Vagina (tissue), 2 donors: ENCODE measurements around the gene PARP6. TPM values are rescaled to one million over a fixed set of nuclear protein-coding genes. Genes with fewer than 3 reads are reported as not detected.
A peak's percentile ranks its signal among the peaks of the same experiment; 100 is the strongest.

ENCODE experiments used
- DNase-seq, 2 donors: peaks; one replicate each; pipeline ENCODE4 v3.0.0-alpha.2; 2017; ENCODE audit errors: extremely low spot score in 2 of 2
- H3K27ac ChIP-seq: fragments of 200-600 bp; sonication (generic); one replicate; pipeline ENCODE4 v1.5.1; 2019
- H3K27me3 ChIP-seq: fragments of 200-600 bp; sonication (generic); one replicate; pipeline ENCODE4 v1.5.1; 2019
- H3K36me3 ChIP-seq, 2 donors: fragments of 200-600 bp; sonication (generic); one replicate each; pipeline ENCODE4 v1.5.1; 2017 to 2019
- H3K4me1 ChIP-seq: fragments of 200-600 bp; sonication (generic); one replicate; pipeline ENCODE4 v1.5.1; 2019
- H3K4me3 ChIP-seq, 2 donors: fragments of 200-600 bp; sonication (generic); 1 replicate in 1 of 2; 2 replicates in 1 of 2; pipeline ENCODE4 v1.5.1; 2016 to 2019
- H3K9me3 ChIP-seq: fragments of 200-600 bp; sonication (generic); one replicate; pipeline ENCODE4 v1.5.1; 2019
- POLR2A ChIP-seq, 2 donors: fragments of 450-650 bp; IDR thresholded peaks; one replicate each; pipeline ENCODE4 v1.6.1; 2017; ENCODE audit warnings: antibody characterized with exemption in 2 of 2, mild to moderate bottlenecking in 2 of 2, moderate library complexity in 2 of 2
- POLR2AphosphoS5 ChIP-seq, 2 donors: sonication (generic); formaldehyde crosslinking; IDR thresholded peaks; one replicate each; pipeline ENCODE4 v1.9.0; 2017; ENCODE audit warnings: antibody characterized with exemption in 2 of 2, mild to moderate bottlenecking in 2 of 2, low read depth in 1 of 2; ENCODE audit not compliant: insufficient read depth in 1 of 2
- intact Hi-C: fragments of 100-400 bp; cut with DNase I; formaldehyde crosslinking; loops from one replicate; pipeline ENCODE4 v1.15.1; 2023
- total RNA-seq: library from RNA; depleted of rRNA; stranded (reverse); fragments of >200 nt; gene quantifications from one replicate; pipeline ENCODE4 v1.2.3, GENCODE V29; 2016
- TF ChIP-seq, protein P1 (sequence below), 3 experiments: fragments of 450-650 bp in 2 of 3; fragments of 200-600 bp in 1 of 3; sonication (generic) in 1 of 3; IDR thresholded peaks; one replicate each; pipeline ENCODE4 v1.5.1; 2017 to 2019; ENCODE audit warnings: antibody characterized with exemption in 3 of 3, mild to moderate bottlenecking in 2 of 3, moderate library complexity in 2 of 3

The PARP6 gene
- total RNA-seq, 1 donor from 2014 or later: 62.6 TPM

DNA sequence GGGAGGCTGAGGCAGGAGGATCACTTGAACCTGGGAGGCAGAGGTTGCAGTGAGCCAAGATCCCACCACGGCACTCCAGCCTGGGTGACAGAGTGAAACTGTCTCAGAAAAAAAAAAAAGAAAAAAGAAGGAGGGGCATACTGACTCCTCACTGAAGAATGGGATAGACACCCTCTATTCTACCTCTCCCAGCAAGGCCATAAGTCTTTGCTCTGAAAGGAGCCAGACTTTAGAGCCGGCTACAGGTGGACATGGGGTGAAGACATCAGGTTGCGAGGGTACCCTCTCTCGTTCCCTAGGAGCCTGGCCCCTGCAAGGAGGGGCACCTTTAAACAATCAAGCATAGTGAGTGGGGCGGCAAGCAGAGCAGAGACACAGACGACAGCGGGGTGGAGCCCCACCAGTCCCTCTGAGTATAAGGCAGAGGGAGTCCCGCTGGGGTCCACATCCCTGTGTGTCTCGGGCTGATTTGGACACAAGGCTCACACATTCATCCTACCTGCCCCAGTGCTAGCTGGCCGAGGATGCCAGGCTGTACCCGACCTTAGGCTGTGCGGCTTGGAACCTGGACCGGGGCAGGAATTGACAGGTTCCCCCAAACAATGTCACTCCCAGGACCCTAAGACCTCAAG lies 75.8 kb downstream of the PARP6 start:
- intact Hi-C loops: no loop called here
- Histone ChIP-seq H3K36me3 (peaks cover 0 to 24% of the 10 kb centered on the region in 2 donors), H3K27ac (peak overlapping the region; percentile 62), H3K4me1 (peaks cover 10% of the 10 kb centered on the region), H3K4me3 (peak overlapping the region; percentile 46 to 49), H3K27me3 (no peaks in the 10 kb centered on the region), H3K9me3 (no peaks in the 10 kb centered on the region)
- DNase-seq: no peak
- TF ChIP-seq POLR2AphosphoS5 (IDR thresholded peaks at IDR 0.05; ENCODE audit: insufficient read depth in 1 of 2, low read depth in 1 of 2) (no peak), POLR2A (IDR thresholded peaks at IDR 0.05) (no peak)
- TF ChIP-seq, protein P1, sequence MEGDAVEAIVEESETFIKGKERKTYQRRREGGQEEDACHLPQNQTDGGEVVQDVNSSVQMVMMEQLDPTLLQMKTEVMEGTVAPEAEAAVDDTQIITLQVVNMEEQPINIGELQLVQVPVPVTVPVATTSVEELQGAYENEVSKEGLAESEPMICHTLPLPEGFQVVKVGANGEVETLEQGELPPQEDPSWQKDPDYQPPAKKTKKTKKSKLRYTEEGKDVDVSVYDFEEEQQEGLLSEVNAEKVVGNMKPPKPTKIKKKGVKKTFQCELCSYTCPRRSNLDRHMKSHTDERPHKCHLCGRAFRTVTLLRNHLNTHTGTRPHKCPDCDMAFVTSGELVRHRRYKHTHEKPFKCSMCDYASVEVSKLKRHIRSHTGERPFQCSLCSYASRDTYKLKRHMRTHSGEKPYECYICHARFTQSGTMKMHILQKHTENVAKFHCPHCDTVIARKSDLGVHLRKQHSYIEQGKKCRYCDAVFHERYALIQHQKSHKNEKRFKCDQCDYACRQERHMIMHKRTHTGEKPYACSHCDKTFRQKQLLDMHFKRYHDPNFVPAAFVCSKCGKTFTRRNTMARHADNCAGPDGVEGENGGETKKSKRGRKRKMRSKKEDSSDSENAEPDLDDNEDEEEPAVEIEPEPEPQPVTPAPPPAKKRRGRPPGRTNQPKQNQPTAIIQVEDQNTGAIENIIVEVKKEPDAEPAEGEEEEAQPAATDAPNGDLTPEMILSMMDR (IDR thresholded peaks at IDR 0.05): no peak

DNA sequence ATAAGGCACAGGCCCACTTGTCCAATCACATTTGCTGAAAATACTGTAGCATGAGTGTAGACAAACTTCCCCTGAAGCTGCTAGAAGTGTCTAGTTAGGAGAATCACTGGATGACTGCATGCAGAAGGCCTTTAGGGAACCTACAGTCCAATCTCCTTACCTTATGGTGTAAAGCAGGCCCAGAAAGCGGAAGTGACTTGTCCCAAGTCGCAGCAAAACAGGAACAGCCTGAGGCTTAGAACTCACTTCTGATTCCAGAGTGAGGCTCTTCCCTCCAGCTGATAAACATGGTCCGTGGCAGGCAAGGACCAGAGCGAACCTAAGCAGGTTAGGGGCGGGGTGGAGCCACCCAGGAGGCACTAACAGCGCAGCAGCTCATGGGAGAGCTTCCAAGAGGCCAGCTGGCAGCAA lies 77.2 kb downstream of the PARP6 start:
- DNase-seq: no peak
- Histone ChIP-seq H3K4me1 (peaks cover 10% of the 10 kb centered on the region), H3K27ac (no peak overlapping the region), H3K4me3 (no peak overlapping the region), H3K27me3 (no peaks in the 10 kb centered on the region), H3K36me3 (peaks cover 0 to 10% of the 10 kb centered on the region in 2 donors), H3K9me3 (no peaks in the 10 kb centered on the region)
- TF ChIP-seq, protein P1 (IDR thresholded peaks at IDR 0.05): no peak
- TF ChIP-seq POLR2AphosphoS5 (IDR thresholded peaks at IDR 0.05; ENCODE audit: insufficient read depth in 1 of 2, low read depth in 1 of 2): no peak
- no peak for TF ChIP-seq POLR2A (IDR thresholded peaks at IDR 0.05)
- intact Hi-C loops: no loop called here

DNA sequence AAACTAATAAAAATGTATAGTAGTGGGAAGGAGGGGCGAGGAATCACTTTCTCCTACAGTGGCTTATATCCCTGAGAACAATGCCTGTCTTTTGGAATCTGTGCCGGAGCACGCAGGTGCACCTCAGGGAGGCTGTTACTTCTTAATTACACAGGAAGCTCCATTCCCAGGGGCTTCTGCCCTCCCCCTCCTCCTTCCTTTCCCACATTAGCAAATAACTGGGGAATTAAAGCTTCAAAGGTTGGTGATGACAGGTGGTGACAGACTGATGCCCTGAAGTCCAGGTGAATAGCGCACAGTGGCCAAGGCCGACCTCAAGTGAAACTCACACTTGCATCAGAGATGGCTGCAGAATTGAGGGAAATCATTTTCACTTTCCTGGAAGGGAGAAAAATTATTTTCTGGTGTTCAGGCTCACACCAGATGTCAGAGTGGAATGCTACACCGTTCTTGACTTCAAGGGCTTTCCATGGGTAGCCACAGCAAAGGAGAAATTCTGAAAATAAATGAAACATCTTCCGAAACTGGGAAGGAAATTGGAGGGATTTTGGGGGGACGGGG lies 78.4 kb downstream of the PARP6 start:
- peaks cover 0 to 4% of the 10 kb centered on the region in 2 donors for H3K36me3 ChIP-seq
- no peaks in the 10 kb centered on the region for H3K27me3 ChIP-seq
- no peak overlapping the region for H3K27ac ChIP-seq
- intact Hi-C loops: no loop called here
- no peak for TF ChIP-seq POLR2AphosphoS5 (IDR thresholded peaks at IDR 0.05; ENCODE audit: insufficient read depth in 1 of 2, low read depth in 1 of 2)
- peaks cover 10% of the 10 kb centered on the region for H3K4me1 ChIP-seq
- no peaks in the 10 kb centered on the region for H3K9me3 ChIP-seq
- no peak for DNase-seq
- no peak overlapping the region for H3K4me3 ChIP-seq

DNA sequence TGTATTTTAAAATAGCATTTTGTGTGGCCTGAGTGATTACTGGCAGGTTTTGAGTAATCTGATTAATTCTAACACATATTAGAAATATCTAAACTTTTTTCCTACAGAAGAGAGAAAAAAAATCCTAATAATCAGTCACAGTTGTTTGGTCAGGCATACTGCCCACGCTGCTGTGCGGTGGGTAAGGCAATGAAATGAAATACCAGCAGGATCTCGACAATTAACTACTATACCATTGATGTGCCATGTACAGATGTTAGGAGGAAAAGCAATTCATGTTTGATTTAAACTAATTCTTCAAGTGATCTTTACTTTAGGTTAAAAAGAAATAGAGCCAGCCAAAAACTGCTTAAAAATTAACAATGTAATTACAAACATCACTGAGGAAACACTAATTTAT lies 79.9 kb downstream of the PARP6 start:
- H3K27me3 ChIP-seq: no peaks in the 10 kb centered on the region
- no peak for DNase-seq
- H3K4me3 ChIP-seq: no peak overlapping the region
- H3K4me1 ChIP-seq: peaks cover 9% of the 10 kb centered on the region
- no peak overlapping the region for H3K27ac ChIP-seq
- intact Hi-C loops: no loop called here
- H3K36me3 ChIP-seq: no peaks in the 10 kb centered on the region
- TF ChIP-seq, protein P1 (IDR thresholded peaks at IDR 0.05): no peak
- no peak for TF ChIP-seq POLR2AphosphoS5 (IDR thresholded peaks at IDR 0.05; ENCODE audit: insufficient read depth in 1 of 2, low read depth in 1 of 2)
- no peak for TF ChIP-seq POLR2A (IDR thresholded peaks at IDR 0.05)
- no peaks in the 10 kb centered on the region for H3K9me3 ChIP-seq

Other genes with a start within 250 kb of the PARP6 start
- gene MYO9A, start 154.4 kb downstream of the PARP6 start, total RNA-seq: 50.3 TPM
- gene SENP8, start 154.2 kb downstream of the PARP6 start, total RNA-seq: 3.9 TPM
- gene GRAMD2A, start 74.8 kb downstream of the PARP6 start, total RNA-seq: 7.4 TPM
- 484 TPM for gene PKM, start 41.4 kb downstream of the PARP6 start, total RNA-seq
- gene CELF6, start 47.6 kb upstream of the PARP6 start, total RNA-seq: 7.1 TPM
- gene HEXA, start 103.5 kb upstream of the PARP6 start, total RNA-seq: 82.5 TPM
- gene TMEM202, start 125.8 kb upstream of the PARP6 start, total RNA-seq: not detected
- 54.8 TPM for gene ARIH1, start 201.8 kb upstream of the PARP6 start, total RNA-seq